ENCODE measurements around the gene NRG4.

DNA sequence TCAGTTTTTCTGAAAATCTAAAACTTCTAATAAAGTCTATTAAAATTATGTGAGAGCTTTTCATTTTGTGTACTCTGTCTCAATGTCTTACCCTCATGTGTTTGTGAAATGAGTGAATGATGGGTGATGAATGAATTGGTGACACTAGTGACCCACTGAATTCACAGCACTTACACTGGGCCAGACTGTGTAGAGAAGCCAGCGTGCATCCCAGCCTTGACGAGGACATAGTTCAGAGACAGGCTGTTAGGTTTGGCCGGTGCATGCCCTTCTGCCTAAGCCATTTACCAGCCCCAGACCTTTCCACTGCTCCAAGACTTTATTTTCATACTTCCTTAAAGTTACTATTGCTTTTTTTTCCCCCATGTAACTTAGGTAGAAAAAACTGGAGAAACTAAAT lies 69.8 kb downstream of the NRG4 start:
- TF ChIP-seq, protein P1, sequence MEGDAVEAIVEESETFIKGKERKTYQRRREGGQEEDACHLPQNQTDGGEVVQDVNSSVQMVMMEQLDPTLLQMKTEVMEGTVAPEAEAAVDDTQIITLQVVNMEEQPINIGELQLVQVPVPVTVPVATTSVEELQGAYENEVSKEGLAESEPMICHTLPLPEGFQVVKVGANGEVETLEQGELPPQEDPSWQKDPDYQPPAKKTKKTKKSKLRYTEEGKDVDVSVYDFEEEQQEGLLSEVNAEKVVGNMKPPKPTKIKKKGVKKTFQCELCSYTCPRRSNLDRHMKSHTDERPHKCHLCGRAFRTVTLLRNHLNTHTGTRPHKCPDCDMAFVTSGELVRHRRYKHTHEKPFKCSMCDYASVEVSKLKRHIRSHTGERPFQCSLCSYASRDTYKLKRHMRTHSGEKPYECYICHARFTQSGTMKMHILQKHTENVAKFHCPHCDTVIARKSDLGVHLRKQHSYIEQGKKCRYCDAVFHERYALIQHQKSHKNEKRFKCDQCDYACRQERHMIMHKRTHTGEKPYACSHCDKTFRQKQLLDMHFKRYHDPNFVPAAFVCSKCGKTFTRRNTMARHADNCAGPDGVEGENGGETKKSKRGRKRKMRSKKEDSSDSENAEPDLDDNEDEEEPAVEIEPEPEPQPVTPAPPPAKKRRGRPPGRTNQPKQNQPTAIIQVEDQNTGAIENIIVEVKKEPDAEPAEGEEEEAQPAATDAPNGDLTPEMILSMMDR (IDR thresholded peaks at IDR 0.05; ENCODE audit: low read depth, low read length, poor library complexity, severe bottlenecking) = no peak
- no peak for TF ChIP-seq EZH2phosphoT487 (IDR thresholded peaks at IDR 0.05; ENCODE audit: borderline replicate concordance, low read length)
